ENCODE measurements around the gene ANKS6. TPM values are rescaled to one million over a fixed set of nuclear protein-coding genes. Genes with fewer than 3 reads are reported as not detected.

ANKS6 gene
- total RNA-seq, 4 donors from 2014 or later, result 42.2 to 56.6 (median 49.9) TPM

GRCh38 chr9:98795295-98795955 lies 930 bp downstream of the ANKS6 start:
- Histone ChIP-seq H3K27ac (peak overlapping the region; percentile 37 to 81 (median 71)), H3K36me3 (no peaks in the 10 kb centered on the region), H3K9me3 (no peaks in the 10 kb centered on the region), H3K4me1 (peaks cover 42 to 47% of the 10 kb centered on the region in 2 donors), H3K27me3 (no peaks in the 10 kb centered on the region), H3K4me3 (replicated peaks in 1 of 3) (peak overlapping the region in 2 of 3 donors; percentile 54 to 71)
- 33 to 46% methylated on average over 12 of the region's 12 CpGs for WGBS, 2 donors
- intact Hi-C loops (cut with DNase I), result no loop called here
- TF ChIP-seq CTCF (IDR thresholded peaks at IDR 0.05) (no peak), POLR2A (IDR thresholded peaks at IDR 0.05) (no peak)
- peak; percentile 40 to 42 for DNase-seq

GRCh38 chr9:98794802-98795201 lies 1.6 kb downstream of the ANKS6 start:
- Histone ChIP-seq H3K9me3 (no peaks in the 10 kb centered on the region), H3K27ac (peak overlapping the region in 2 of 3 donors; percentile 71 to 81), H3K4me3 (replicated peaks in 1 of 3) (no peak overlapping the region), H3K4me1 (peaks cover 42 to 45% of the 10 kb centered on the region in 2 donors), H3K36me3 (peaks cover 0 to 4% of the 10 kb centered on the region in 2 donors), H3K27me3 (no peaks in the 10 kb centered on the region)
- 89 to 92% methylated on average over 3 of the region's 3 CpGs for WGBS, 2 donors
- TF ChIP-seq POLR2A (IDR thresholded peaks at IDR 0.05) (no peak), CTCF (IDR thresholded peaks at IDR 0.05) (no peak)
- intact Hi-C loops (cut with DNase I), result no loop called here
- no peak for DNase-seq

GRCh38 chr9:98793031-98793430 lies 3.3 kb downstream of the ANKS6 start:
- H3K27ac ChIP-seq, result peak overlapping the region; percentile 87 to 96 (median 94)
- no peak overlapping the region for H3K4me3 ChIP-seq (replicated peaks in 1 of 3)
- peaks cover 0 to 6% of the 10 kb centered on the region in 2 donors for H3K36me3 ChIP-seq
- DNase-seq, result peak in 1 of 2 donors; percentile 45
- H3K9me3 ChIP-seq, result no peaks in the 10 kb centered on the region
- no peaks in the 10 kb centered on the region for H3K27me3 ChIP-seq
- 87 to 95% methylated on average over 2 of the region's 2 CpGs for WGBS, 2 donors
- TF ChIP-seq POLR2A (IDR thresholded peaks at IDR 0.05) (no peak), CTCF (IDR thresholded peaks at IDR 0.05) (no peak)
- peaks cover 38 to 42% of the 10 kb centered on the region in 2 donors for H3K4me1 ChIP-seq
- intact Hi-C loops (cut with DNase I), result no loop called here

GRCh38 chr9:98791608-98792490 lies 4.5 kb downstream of the ANKS6 start:
- no peak overlapping the region for H3K4me3 ChIP-seq (replicated peaks in 1 of 3)
- H3K36me3 ChIP-seq, result peaks cover 0 to 6% of the 10 kb centered on the region in 2 donors
- peak overlapping the region; percentile 87 to 96 (median 94) for H3K27ac ChIP-seq
- TF ChIP-seq POLR2A (IDR thresholded peaks at IDR 0.05) (peak in 1 of 2 donors; percentile 41), CTCF (IDR thresholded peaks at IDR 0.05) (no peak)
- no peaks in the 10 kb centered on the region for H3K9me3 ChIP-seq
- DNase-seq, result peak; percentile 90 to 92
- peaks cover 38 to 42% of the 10 kb centered on the region in 2 donors for H3K4me1 ChIP-seq
- 43 to 57% methylated on average over 15 to 18 of the region's 18 CpGs for WGBS, 2 donors
- no peaks in the 10 kb centered on the region for H3K27me3 ChIP-seq
- intact Hi-C loops (cut with DNase I), result no loop called here
